NCI-H146 (cell line): ENCODE measurements around the gene ANXA10.
"Not testable (repeated sequence)": the region's sequence is repeated elsewhere in the genome, so short reads cannot be mapped to it uniquely, and the experiment has no call there.

Source experiments
- DNase-seq: peaks from one replicate; lab custom pipeline; 2025; lab: John Stamatoyannopoulos, UW

The ANXA10 gene

DNA sequence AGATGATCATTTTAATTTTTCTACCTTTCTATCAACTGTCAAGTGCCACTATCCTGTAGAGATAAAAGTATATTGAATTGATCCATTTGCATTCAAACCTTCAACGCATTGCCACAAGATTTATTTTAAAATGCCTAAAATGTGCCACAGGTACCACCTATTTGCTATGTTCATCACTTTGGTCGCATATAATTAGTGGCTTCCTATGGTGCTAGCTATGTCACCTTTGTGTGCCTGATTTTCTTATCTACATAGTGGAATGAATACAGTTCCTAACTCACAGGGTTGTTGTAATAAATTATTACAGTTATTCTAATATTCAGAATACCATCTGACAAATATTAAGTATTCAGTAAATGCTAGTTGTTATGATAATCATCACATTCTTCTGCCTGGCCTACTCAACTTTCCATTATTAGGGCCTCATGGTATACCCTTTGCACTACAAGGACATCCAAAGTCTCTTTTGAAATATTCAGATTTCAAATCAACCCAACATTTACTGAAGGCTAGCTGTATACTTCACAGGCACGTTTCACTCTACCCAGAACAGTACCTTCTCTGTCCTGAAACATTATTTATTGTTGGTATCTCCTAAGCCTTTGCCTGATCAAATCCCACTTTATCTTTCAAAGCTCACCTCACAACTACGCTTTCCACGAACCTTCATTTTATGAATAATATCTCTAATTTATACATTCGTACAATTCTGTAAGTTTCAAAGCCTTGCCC, 62.4 kb downstream of the ANXA10 start:
- DNase-seq, result no peak

GRCh38 chr4:168162604-168163003, 70.3 kb downstream of the ANXA10 start:
- DNase-seq, result no peak

- no peak for DNase-seq
Observed at GRCh38 chr4:168163106-168163505, 70.8 kb downstream of the ANXA10 start.

GRCh38 chr4:168164045-168164444, 71.7 kb downstream of the ANXA10 start:
- DNase-seq, result no peak

DNA sequence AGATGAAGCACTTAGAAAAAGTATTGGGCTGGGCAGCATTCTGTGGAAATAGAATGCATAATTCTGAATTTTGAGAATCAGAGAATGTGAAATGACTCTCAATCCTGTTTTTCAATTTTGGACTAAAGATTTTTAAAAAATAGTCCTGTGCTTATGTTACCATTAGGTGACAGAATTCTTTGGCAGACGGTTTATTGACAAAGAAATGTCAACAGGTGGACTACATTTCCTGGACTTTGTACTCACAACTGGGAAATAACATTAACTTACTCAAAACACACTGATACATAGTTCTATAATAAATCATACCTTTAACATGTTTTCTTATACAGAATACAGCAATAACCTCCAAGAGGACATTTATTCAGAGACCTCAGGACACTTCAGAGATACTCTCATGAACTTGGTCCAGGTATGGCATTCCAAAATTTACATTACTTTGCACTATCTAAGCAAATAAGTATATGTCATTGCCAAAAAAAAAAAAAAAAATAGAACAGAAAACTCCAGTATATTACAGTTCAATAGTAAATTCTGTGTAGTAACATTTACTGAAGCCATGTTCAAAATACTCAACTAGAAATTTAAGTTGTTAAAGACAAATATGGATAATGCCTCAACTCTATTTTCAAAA, 72.7 kb downstream of the ANXA10 start:
- no peak for DNase-seq

DNA sequence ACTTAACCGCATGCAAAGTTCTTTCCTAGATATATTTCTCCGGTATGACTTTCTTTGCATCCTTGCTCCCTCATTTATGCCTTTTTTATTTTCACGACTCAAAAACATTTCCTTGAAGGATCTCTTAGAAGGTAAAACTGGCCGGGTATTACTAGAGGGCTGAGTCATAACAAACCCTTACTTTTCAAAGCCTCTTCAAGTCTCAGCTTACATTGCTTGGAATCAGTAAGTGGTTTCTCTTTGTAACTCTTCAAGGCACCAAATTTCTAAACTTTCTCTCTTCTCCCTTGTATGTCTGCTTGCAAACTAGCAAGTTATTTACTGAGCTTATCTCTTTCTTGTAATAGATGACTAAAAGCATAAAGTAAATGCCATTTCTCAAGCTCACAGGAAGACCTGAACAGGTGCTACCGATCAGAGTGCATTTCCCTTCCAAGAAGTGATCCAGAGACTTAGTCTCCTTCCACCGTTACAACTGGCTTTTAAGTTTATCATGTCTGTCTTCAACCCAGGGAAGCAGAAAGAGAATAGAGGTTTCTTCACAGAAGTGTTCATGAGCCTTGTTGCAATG, 75.5 kb downstream of the ANXA10 start:
- DNase-seq, result no peak

DNA sequence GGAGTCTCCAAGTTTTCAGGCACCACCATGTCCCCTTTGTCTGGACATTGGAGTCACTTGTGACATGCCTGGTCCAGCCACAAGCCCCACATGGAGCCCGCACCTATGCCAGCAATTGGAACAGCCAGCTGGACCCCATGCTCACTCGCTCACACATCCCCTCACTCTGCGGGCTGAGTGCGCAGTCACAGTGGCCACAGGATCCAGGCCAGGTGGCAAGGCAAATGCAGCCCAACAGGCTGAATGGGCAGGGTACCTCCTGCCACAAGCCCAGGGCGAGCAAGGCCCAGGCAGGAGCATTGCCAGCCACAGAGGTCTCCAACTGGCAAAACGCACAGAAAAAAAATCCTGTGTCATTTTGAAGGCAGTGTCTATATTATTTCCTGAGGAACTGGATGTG, 82.0 kb downstream of the ANXA10 start:
- DNase-seq, result no peak

DNA sequence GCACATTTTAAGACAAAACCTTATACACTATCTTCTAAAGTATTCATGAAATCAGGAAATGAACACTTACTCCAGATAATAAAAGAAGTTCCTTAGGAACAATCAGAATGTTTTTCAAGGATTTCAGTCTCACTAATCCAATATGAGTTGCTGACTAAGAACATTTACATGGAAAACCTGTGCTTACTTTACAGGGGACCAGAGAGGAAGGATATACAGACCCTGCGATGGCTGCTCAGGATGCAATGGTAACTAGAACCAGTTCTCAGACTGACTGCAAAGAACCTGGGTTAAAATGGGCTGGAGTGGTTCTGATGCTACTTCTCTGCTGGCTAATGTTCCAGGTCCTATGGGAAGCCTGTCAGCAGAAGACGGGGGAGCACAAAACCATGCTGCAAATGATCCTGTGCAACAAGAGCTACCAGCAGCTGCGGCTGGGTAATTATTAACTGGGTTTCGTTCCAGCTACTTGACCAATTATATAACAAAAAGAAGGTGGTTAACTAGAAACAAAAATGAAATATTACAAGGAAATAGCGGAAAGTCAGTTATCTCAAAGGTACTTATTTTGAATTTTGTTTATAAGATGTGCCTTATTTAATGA, 85.3 kb downstream of the ANXA10 start:
- DNase-seq, result no peak

DNA sequence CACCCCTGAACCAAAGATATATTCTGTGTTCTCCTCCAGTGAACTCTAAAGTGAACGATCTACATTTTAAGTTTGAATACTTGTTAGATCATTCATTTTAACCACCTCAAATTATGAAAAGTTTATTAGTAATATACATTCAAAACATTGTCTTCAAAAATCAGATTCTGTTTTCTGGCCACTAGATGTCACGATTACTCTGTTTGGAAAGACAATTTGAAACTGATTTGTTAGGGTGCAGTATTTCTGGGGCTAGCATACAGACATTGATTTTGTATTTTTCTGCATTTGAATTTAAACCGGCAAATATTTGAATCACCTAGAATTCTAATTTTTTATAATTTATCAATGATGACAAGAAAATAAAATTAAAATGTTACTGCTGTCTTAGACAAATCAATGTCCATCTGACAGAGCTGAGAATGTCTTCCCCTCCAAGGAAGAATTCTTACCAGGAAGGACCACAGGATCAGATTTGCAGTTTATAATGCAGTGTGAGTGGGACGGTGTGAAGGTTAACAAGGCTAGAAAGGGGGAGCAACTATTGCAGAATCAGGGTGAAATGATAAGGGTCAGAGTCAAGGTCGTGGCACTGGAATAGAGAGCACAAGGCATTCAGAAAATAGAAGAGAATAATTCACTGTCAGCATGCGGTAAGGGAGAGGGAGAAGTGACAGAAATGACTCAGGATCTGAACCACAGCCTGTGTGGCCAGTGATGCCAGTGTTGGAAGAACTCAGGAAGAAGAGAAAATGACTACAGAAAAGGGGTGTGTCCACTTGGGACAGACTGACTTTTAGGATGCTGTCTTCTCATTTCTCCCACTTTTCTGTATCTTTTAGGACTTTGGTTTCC, 91.6 kb downstream of the ANXA10 start:
- no peak for DNase-seq

GRCh38 chr4:168188754-168189153, 96.4 kb downstream of the ANXA10 start:
- DNase-seq, result no peak

GRCh38 chr4:168197926-168198325, 105.6 kb downstream of the ANXA10 start:
- no peak for DNase-seq

- no peak for DNase-seq
Observed at GRCh38 chr4:168199260-168199957, 107.1 kb downstream of the ANXA10 start.

- DNase-seq, result no peak
Observed at GRCh38 chr4:168200685-168201084, 108.3 kb downstream of the ANXA10 start.

DNA sequence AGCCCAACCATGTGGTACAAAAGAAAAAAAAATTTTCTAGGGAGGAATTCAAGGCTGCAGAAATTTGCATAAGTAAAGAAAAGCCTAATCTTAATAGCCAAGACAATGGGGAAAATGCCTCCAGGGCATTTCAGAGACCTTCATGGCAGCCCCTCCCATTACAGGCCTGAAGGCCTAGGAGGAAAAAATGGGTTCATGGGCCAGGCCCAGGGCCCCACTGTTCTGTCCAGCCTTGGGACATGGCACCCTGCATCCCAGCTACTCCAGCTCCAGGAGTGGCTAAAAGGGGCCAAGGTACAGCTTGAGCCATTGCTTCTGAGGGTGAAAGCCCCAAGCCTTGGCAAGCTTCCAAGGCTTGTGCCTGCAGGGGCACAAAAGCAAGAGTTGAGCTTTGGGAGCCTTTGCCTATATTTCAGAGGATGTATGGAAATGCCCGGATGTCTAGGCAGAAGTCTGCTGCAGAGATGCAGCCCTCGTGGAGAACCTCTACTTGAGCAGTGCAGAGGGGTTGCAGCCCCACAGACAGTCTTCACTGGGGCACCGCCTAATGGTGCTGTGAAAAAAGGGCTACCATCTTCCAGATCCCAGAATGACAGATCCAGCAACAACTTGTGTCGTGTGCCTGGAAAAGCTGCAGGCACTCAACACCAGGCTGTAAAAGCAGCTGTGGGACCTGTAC, 111.0 kb downstream of the ANXA10 start:
- DNase-seq, result no peak

- DNase-seq, result no peak
Observed at GRCh38 chr4:168208957-168209614, 116.7 kb downstream of the ANXA10 start.

DNA sequence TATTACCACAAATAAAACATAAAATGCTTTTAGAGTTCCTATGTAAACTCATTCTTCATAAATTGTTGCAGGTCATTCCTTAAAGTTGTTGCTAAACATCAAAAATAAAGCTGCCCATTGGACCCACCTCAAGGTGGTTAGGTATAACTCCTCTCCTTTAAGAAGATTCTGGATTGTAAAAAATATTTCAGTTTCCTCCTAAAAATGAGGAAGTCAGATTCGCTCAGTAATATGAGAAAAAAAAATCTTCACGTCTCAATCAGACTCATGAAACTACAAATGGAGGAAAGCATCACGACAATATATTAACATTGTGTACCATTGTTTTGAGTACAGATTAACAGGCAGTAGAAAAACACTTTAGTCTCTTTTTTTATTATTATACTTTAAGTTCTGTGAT, 120.3 kb downstream of the ANXA10 start:
- DNase-seq, result no peak

DNA sequence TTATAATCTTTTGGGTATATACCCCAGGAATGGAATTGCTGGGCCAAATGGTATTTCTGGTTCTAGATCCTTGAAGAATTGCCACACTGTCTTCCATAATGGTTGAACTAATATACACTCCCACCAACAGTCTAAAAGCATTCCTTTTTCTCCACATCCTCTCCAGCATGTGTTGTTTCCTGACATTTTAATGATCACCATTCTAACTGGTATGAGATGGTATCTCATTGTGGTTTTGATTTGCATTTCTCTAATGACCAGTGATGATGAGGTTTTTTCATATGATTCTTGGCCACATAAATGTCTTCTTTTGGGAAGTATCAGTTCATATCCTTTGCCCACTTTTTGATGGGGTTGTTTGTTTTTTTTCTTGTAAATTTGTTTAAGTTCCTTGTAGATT, 121.2 kb downstream of the ANXA10 start:
- DNase-seq, result not testable (repeated sequence)

DNA sequence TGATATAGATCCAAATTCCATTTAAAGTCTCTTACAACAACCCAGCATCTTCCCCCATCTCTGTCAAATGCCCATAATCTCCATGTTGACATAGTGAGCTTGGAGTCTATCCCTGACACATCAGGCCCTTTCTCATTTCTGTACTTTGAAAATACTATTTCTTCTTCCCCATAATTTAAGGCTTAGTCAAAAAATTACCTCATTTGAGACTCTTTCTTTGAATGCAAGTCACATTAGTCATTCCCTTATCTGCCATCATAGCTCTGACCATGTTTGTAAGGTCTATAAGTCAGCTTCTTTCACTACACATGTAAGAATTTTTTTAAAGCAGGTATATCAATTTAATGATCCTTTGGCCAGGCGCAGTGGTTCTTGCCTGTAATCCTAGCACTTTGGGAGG, 126.3 kb downstream of the ANXA10 start:
- no peak for DNase-seq

- no peak for DNase-seq
Observed at GRCh38 chr4:168220893-168221292, 128.6 kb downstream of the ANXA10 start.

GRCh38 chr4:168221301-168221700, 129.0 kb downstream of the ANXA10 start:
- DNase-seq, result no peak
